Neural crest cell (in vitro differentiated cells): ENCODE measurements around the gene MIDN. TPM values are rescaled to one million over a fixed set of nuclear protein-coding genes. Genes with fewer than 3 reads are reported as not detected.

Experiments used
- DNase-seq: peaks from one replicate; pipeline ENCODE4 v3.0.0; 2021; ENCODE audit warnings: low read depth, mixed read lengths, low spot score
- H3K27ac Mint-ChIP-seq: one replicate; pipeline ENCODE4 v1.8.0; 2021; ENCODE audit warnings: mild to moderate bottlenecking, mixed read lengths; ENCODE audit not compliant: unreplicated experiment
- H3K27me3 Mint-ChIP-seq: 2 replicates; pipeline ENCODE4 v1.8.0; 2021; ENCODE audit warnings: low read depth, mild to moderate bottlenecking, mixed read lengths
- H3K36me3 Mint-ChIP-seq: 2 replicates; pipeline ENCODE4 v1.8.0; 2021; ENCODE audit warnings: low read depth, mild to moderate bottlenecking, mixed read lengths
- H3K4me1 Mint-ChIP-seq: 2 replicates; pipeline ENCODE4 v1.8.0; 2021; ENCODE audit warnings: mixed read lengths
- H3K4me3 Mint-ChIP-seq: one replicate; pipeline ENCODE4 v1.8.0; 2021; ENCODE audit warnings: mild to moderate bottlenecking, mixed read lengths
- H3K9me3 Mint-ChIP-seq: 2 replicates; pipeline ENCODE4 v1.8.0; 2021; ENCODE audit warnings: mixed read lengths
- total RNA-seq: library from RNA; stranded (reverse); gene quantifications from 2 replicates; pipeline ENCODE4 v1.2.1, GENCODE V29; 2021
- TF ChIP-seq, protein P1 (sequence below): fragments of 200-600 bp; sonication (generic); conservative IDR thresholded peaks from 2 replicates; pipeline ENCODE4 v1.5.0; 2021; ENCODE audit warnings: antibody characterized with exemption, mild to moderate bottlenecking

Gene MIDN
- total RNA-seq, 1 donor from 2014 or later = 187 TPM

DNA sequence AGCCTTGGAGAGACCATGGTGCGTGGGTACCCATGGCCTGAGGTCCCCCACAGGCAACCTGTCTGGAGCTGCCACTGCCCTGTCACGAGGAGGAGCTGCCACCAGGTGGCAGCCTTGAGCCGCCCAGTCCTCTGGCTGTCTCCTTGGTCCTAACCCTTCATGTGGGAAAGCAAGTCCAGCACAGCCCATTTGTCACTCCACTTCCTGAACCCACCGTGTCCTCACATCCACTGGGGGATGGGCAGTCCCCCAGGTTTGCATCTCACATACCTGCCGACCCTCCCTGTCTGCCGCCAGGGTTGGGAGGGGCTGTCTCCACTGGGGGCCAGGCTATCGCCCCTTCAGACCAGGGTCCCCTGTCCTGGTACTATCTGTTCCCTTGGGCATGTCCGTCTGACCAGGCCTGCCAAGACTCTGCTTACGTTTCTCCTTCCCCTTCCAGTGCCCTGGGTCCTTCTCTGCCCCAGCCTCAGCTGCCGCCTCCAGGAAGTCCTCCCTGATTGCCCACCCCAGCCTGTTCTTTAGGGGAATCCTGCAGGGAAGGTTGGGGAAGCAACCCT is 31.5 kb downstream of the MIDN start:
- Mint-ChIP-seq H3K27ac (no peak overlapping the region), H3K36me3 (peaks cover 3% of the 10 kb centered on the region), H3K9me3 (no peaks in the 10 kb centered on the region), H3K4me1 (peaks cover 20% of the 10 kb centered on the region), H3K4me3 (peak overlapping the region; percentile 95), H3K27me3 (peaks cover 19% of the 10 kb centered on the region)
- TF ChIP-seq, protein P1, sequence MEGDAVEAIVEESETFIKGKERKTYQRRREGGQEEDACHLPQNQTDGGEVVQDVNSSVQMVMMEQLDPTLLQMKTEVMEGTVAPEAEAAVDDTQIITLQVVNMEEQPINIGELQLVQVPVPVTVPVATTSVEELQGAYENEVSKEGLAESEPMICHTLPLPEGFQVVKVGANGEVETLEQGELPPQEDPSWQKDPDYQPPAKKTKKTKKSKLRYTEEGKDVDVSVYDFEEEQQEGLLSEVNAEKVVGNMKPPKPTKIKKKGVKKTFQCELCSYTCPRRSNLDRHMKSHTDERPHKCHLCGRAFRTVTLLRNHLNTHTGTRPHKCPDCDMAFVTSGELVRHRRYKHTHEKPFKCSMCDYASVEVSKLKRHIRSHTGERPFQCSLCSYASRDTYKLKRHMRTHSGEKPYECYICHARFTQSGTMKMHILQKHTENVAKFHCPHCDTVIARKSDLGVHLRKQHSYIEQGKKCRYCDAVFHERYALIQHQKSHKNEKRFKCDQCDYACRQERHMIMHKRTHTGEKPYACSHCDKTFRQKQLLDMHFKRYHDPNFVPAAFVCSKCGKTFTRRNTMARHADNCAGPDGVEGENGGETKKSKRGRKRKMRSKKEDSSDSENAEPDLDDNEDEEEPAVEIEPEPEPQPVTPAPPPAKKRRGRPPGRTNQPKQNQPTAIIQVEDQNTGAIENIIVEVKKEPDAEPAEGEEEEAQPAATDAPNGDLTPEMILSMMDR = peak; percentile 92
- DNase-seq = peak; percentile 87

DNA sequence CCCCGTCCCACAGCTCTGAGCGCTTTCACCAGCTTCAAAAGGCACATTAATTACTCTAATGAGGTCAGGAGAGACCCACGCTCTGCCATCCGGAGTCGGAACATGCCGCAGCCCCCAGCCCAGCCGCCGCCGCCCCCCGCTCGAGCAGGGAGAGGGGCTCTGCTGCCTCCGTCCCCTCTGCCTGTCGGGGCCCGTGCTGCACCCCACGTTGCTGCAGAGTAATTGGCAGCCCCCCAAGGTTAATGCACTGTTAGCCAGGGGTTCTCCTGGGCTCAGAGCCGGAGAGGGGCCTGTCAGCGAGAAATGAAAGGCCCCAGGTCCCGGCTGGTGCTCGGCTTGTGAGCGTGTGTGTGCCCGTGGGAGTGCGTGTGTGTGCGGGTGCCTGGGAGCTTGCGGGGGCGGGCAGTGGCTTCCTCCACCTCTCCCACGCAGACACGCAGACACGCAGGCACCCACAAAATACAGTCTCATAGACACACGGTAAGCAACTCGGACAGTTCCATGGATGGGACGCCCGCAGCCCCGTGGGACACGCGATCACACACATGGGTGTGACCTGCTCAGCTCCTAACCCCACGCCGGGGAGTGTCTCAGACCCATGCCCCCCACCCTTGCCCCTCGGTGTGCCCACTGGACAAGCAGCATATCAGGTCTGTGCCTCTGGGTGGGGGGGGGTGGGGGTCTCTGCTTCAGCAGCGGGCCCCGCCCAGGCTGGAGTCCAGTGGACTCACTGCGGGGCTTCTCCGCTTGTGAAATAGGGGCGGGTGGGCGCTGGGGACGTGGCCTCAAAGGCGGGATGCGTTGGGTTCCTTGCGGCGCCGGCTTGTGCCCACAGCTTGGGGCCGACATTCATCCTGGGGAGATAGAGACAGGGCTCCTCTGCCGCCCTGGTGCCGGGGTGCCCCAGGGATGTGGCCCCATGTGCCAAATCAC is 32.5 kb downstream of the MIDN start:
- TF ChIP-seq, protein P1 = no peak
- DNase-seq = no peak
- Mint-ChIP-seq H3K9me3 (no peaks in the 10 kb centered on the region), H3K4me3 (peak overlapping the region; percentile 73), H3K27ac (no peak overlapping the region), H3K36me3 (peaks cover 3% of the 10 kb centered on the region), H3K4me1 (peaks cover 21% of the 10 kb centered on the region), H3K27me3 (peaks cover 20% of the 10 kb centered on the region)

- H3K4me1 Mint-ChIP-seq = peaks cover 18% of the 10 kb centered on the region
- TF ChIP-seq, protein P1 = no peak
- no peaks in the 10 kb centered on the region for H3K9me3 Mint-ChIP-seq
- no peak overlapping the region for H3K27ac Mint-ChIP-seq
- peaks cover 20% of the 10 kb centered on the region for H3K27me3 Mint-ChIP-seq
- H3K4me3 Mint-ChIP-seq = peak overlapping the region; percentile 77
- no peak for DNase-seq
- H3K36me3 Mint-ChIP-seq = peaks cover 3% of the 10 kb centered on the region
These were observed 33.3 kb downstream of the MIDN start for GRCh38 chr19:1281569-1282287.

DNA sequence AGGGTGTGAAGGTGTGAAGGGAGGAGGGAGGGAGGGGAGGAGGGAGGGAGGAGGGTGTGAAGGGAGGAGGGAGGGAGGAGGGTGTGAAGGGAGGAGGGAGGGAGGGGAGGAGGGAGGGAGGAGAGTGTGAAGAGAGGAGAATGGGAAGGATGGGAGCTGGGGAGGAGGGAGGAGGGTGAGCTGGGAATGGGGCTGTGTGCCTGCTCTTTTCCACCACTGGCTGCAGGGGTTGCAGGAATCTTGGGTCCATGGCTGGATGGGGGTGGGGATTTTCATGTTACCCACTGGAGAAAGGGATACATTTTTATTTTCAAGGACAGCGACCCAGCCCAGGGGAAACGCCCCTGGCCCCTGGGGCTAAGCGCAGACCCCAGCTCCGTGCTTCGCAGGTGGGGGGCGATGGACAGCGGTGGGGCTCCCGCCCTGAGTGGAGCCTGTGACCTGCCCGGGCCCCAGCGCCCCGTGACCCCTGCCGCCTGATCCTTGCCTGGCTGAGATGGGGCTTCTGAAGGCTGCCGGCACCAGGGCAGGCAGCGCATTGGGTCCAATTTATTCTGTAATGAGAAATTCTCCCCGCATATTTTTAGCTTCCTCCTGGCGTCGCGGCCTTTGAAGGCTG is 34.3 kb downstream of the MIDN start:
- no peak for DNase-seq
- peaks cover 16% of the 10 kb centered on the region for H3K4me1 Mint-ChIP-seq
- H3K36me3 Mint-ChIP-seq = peaks cover 3% of the 10 kb centered on the region
- H3K9me3 Mint-ChIP-seq = no peaks in the 10 kb centered on the region
- peaks cover 20% of the 10 kb centered on the region for H3K27me3 Mint-ChIP-seq
- TF ChIP-seq, protein P1 = no peak
- peak overlapping the region; percentile 64 for H3K4me3 Mint-ChIP-seq
- no peak overlapping the region for H3K27ac Mint-ChIP-seq
